K562 (cell line): ENCODE data around the gene RAP1GDS1. TPM values are rescaled to one million over a fixed set of nuclear protein-coding genes. Genes with fewer than 3 reads are reported as not detected.

ENCODE experiments used
- CCNT2 ChIP-seq: IDR thresholded peaks from 2 replicates; pipeline ENCODE4 v1.6.1; 2011; ENCODE audit warnings: borderline replicate concordance, low read depth, mild to moderate bottlenecking, moderate library complexity, mixed read lengths, low read length; ENCODE audit not compliant: insufficient read length; ENCODE audit errors: extremely low read depth
- E2F6 ChIP-seq, 2 experiments: IDR thresholded peaks; 2 replicates each; pipeline ENCODE4 v1.6.1; 2011; ENCODE audit warnings: borderline replicate concordance in 1 of 2, control low read depth in 1 of 2, low read depth in 1 of 2, low read length in 1 of 2, mild to moderate bottlenecking in 1 of 2, mixed read lengths in 1 of 2, moderate library complexity in 1 of 2; ENCODE audit not compliant: insufficient read depth in 1 of 2, insufficient read length in 1 of 2, poor library complexity in 1 of 2, severe bottlenecking in 1 of 2; ENCODE audit errors: extremely low read depth in 1 of 2
- GATAD2B ChIP-seq: fragments of 450-650 bp; IDR thresholded peaks from 2 replicates; pipeline ENCODE4 v1.6.1; 2017; ENCODE audit warnings: mild to moderate bottlenecking, borderline replicate concordance
- HCFC1 ChIP-seq: IDR thresholded peaks from 2 replicates; pipeline ENCODE4 v1.6.1; 2012; ENCODE audit warnings: low read depth, low read length, improper control_type of control experiment
- MAZ ChIP-seq, 2 experiments: fragments of 450-650 bp in 1 of 2; sonication (generic) in 1 of 2; formaldehyde crosslinking; IDR thresholded peaks in 1 of 2; conservative IDR thresholded peaks in 1 of 2; 2 replicates each; pipeline versions ENCODE4 v1.4.0 to v1.5.0; 2020; ENCODE audit warnings: mild to moderate bottlenecking in 1 of 2, missing genetic modification reagents in 1 of 2
- MYC ChIP-seq, 2 experiments: fragments of 250-450 bp in 1 of 2; sonication (Bioruptor Pico) in 1 of 2; IDR thresholded peaks; 2 replicates each; pipeline versions ENCODE4 v1.5.1 to v1.6.1; 2012 to 2021; ENCODE audit warnings: low read depth in 2 of 2, borderline replicate concordance in 1 of 2, improper control_type of control experiment in 1 of 2, low read length in 1 of 2, mild to moderate bottlenecking in 1 of 2, moderate library complexity in 1 of 2
- RBM17 ChIP-seq: fragments of 200-400 bp; formaldehyde crosslinking; IDR thresholded peaks from 2 replicates; pipeline ENCODE4 v1.6.1; 2017; ENCODE audit warnings: low read depth, mild to moderate bottlenecking, low read length, borderline replicate concordance
- SIN3A ChIP-seq, 2 experiments: fragments of 150-350 bp in 1 of 2; IDR thresholded peaks; 2 replicates each; pipeline ENCODE4 v1.6.1; 2011 to 2016; ENCODE audit warnings: borderline replicate concordance in 2 of 2, low read depth in 2 of 2, low read length in 2 of 2, mild to moderate bottlenecking in 2 of 2, moderate library complexity in 2 of 2; ENCODE audit not compliant: control insufficient read depth in 1 of 2
- SOX6 ChIP-seq: fragments of 450-650 bp; IDR thresholded peaks from 2 replicates; pipeline ENCODE4 v1.6.1; 2014; ENCODE audit warnings: mild to moderate bottlenecking
- UBTF ChIP-seq, 2 experiments: IDR thresholded peaks; 2 replicates each; pipeline ENCODE4 v1.6.1; 2012; ENCODE audit warnings: improper control_type of control experiment in 2 of 2, low read depth in 2 of 2, low read length in 2 of 2, borderline replicate concordance in 1 of 2
- ZBTB11 ChIP-seq, 3 experiments: fragments of 200-800 bp in 1 of 3; fragments of 250-450 bp in 1 of 3; fragments of 450-650 bp in 1 of 3; sonication (Bioruptor Pico) in 1 of 3; sonication (Bioruptor generic) in 1 of 3; formaldehyde crosslinking in 1 of 3; IDR thresholded peaks; 2 replicates each; pipeline versions ENCODE4 v1.6.1 to v1.8.0; 2016 to 2022; ENCODE audit warnings: mild to moderate bottlenecking in 2 of 3, missing genetic modification characterization in 2 of 3, missing compliant biosample characterization in 1 of 3, moderate library complexity in 1 of 3
- ZNF263 ChIP-seq: sonication (generic); formaldehyde crosslinking; IDR thresholded peaks from 2 replicates; pipeline ENCODE4 v1.8.0; 2022; ENCODE audit warnings: mild to moderate bottlenecking, missing genetic modification reagents, borderline replicate concordance
- ZNF717 ChIP-seq: fragments of 250-450 bp; sonication (Bioruptor Pico); IDR thresholded peaks from 2 replicates; pipeline ENCODE4 v1.5.0; 2021
- polyA plus RNA-seq, 8 experiments: library from polyadenylated mRNA; depleted of rRNA in 4 of 8; stranded (reverse) in 5 of 8; unstranded in 3 of 8; fragments of >200 nt; fragmentation: Nextera tagmentation in 2 of 8; fragmentation: Illumina TruSeq in 1 of 8; extraction: Ambion mirVana in 2 of 8; extraction: Trizol in 1 of 8; gene quantifications; 2 replicates each; pipeline versions ENCODE4 v1.2.1 to v1.2.3, GENCODE V29; 2011 to 2014; ENCODE audit warnings: inconsistent platforms in 1 of 8, missing spikeins in 1 of 8
- total RNA-seq, 7 experiments: library from RNA; depleted of rRNA in 6 of 7; stranded (reverse); fragments of >200 nt in 6 of 7; fragmentation: Illumina TruSeq in 2 of 7; extraction: Trizol in 2 of 7; gene quantifications; 2 replicates each; pipeline versions ENCODE4 v1.2.1 to v1.2.3, GENCODE V29; 2011 to 2021; ENCODE audit warnings: low replicate concordance in 1 of 7

The RAP1GDS1 gene
- total and polyA plus RNA-seq, 9 of the 15 experiments (the other 6 are each of a cell fraction or from before 2014, with no cell fraction given) = 27.2 to 55.6 (median 31.5) TPM

GRCh38 chr4:98261405-98262291 is 464 bp downstream of the RAP1GDS1 start (continued):
- TF ChIP-seq ZBTB11 (CRISPR knock-in tag; IDR thresholded peaks at IDR 0.05) (peak in 1 of 3 experiments; percentile 8; a peak in 2 of 6 replicates), CCNT2 (peak; percentile 41), UBTF (IDR thresholded peaks at IDR 0.05; ENCODE audit: borderline replicate concordance in 1 of 2, low read depth in 2 of 2, low read length in 2 of 2) (0 out of 4 replicates have a peak, but pooled peaks of 1 of the 2 experiments have one; percentile 34), ZNF263 (CRISPR knock-in tag) (peak; percentile 25; the same call in 1 of the 2 replicates), SOX6 (0 out of 2 replicates have a peak, but pooled peaks have one; percentile 10), ZNF717 (CRISPR knock-in tag) (no peak), MYC (IDR thresholded peaks at IDR 0.05; ENCODE audit: low read depth, low read length) (0 out of 2 replicates have a peak, but pooled peaks have one; percentile 14), MYC (CRISPR knock-in tag; IDR thresholded peaks at IDR 0.05; ENCODE audit: borderline replicate concordance, low read depth) (no peak), SIN3A (IDR thresholded peaks at IDR 0.05; ENCODE audit: borderline replicate concordance in 2 of 2, control insufficient read depth in 1 of 2, low read depth in 2 of 2, low read length in 2 of 2) (peak; percentile 12 to 45; a peak in 1 of 4 replicates), E2F6 (IDR thresholded peaks at IDR 0.05; ENCODE audit: borderline replicate concordance in 1 of 2, extremely low read depth in 1 of 2, insufficient read depth in 1 of 2, insufficient read length in 1 of 2, low read depth in 1 of 2, low read length in 1 of 2, poor library complexity in 1 of 2, severe bottlenecking in 1 of 2) (peak; percentile 22 to 52), MAZ (CRISPR knock-in tag; conservative IDR thresholded peaks at IDR 0.05 in 1 of 2, IDR thresholded peaks at IDR 0.05 in 1 of 2) (no peak), RBM17 (no peak), GATAD2B (0 out of 2 replicates have a peak, but pooled peaks have one; percentile 33), HCFC1 (0 out of 2 replicates have a peak, but pooled peaks have one; percentile 19)
